BJ (cell line): ENCODE results near the gene BAD. TPM values are rescaled to one million over a fixed set of nuclear protein-coding genes. Genes with fewer than 3 reads are reported as not detected.

Experiments
- CTCF ChIA-PET: fragments of 350-600 bp; formaldehyde crosslinking; extraction: SDS; loops from one replicate; lab custom pipeline; 2021; ENCODE audit warnings: antibody characterized with exemption, inconsistent platforms; lab: Yijun Ruan, JAX
- POLR2A ChIA-PET: fragments of 300-600 bp; sonication (Branson Sonifier 250); formaldehyde crosslinking; extraction: SDS; loops from one replicate; lab custom pipeline; 2021; ENCODE audit warnings: antibody characterized with exemption; lab: Charles Lee
- DNase-seq: peaks from one replicate; pipeline ENCODE4 v3.0.0-alpha.2; 2011; ENCODE audit warnings: low read depth
- H3K27me3 ChIP-seq: 2 replicates; pipeline ENCODE4 v1.6.0; 2011; ENCODE audit warnings: low read length; ENCODE audit not compliant: control insufficient read depth, insufficient read depth
- H3K36me3 ChIP-seq: 2 replicates; pipeline ENCODE4 v1.5.1; 2011; ENCODE audit warnings: low read length; ENCODE audit not compliant: control insufficient read depth, insufficient read depth
- H3K4me3 ChIP-seq: 2 replicates; pipeline ENCODE4 v1.5.1; 2011; ENCODE audit warnings: low read depth, mild to moderate bottlenecking, control low read depth, low read length
- CTCF ChIP-seq: IDR thresholded peaks from 2 replicates; pipeline ENCODE4 v1.5.1; 2011; ENCODE audit warnings: low read depth, mild to moderate bottlenecking, control low read depth, inconsistent platforms, low read length, moderate library complexity; ENCODE audit not compliant: insufficient read depth
- polyA minus RNA-seq: library from RNA; depleted of rRNA, polyadenylated mRNA; stranded (reverse); fragments of >200 nt; gene quantifications from 2 replicates; pipeline ENCODE4 v1.2.3, GENCODE V29; 2011; rRNA and poly(A)+ RNA removed
- polyA plus RNA-seq: library from polyadenylated mRNA; depleted of rRNA; stranded (reverse); fragments of >200 nt; gene quantifications from 2 replicates; pipeline ENCODE4 v1.2.3, GENCODE V29; 2011; rRNA removed

BAD gene
- polyA plus RNA-seq = 62.3 and 85.3 TPM in 2 replicates
- polyA minus RNA-seq = 8.1 and 16.9 TPM in 2 replicates

- ChIA-PET POLR2A (no interaction called here), CTCF (interaction anchor here (0.6 to 9.2 kb wide), 9 partner anchors 12 to 71 kb away, joined by 3 to 88 read pairs (median 4); partner anchors contain the start of gene CATSPERZ)
- no peaks in the 10 kb centered on the region for H3K27me3 ChIP-seq
- TF ChIP-seq CTCF = no peak
- H3K4me3 ChIP-seq = peak within 1 kb of the TSS; percentile 90
- 0 out of 2 replicates have a peak, but pooled peaks cover 1% of the 10 kb centered on the region for H3K36me3 ChIP-seq
- no peak for DNase-seq
Observed at GRCh38 chr11:64284048-64284961, at the start of gene BAD. TSS of gene BAD (minus strand) at chr11:64284665. CDS start at chr11:64284368, 297 bp downstream.

- TF ChIP-seq CTCF = no peak
- Histone ChIP-seq H3K36me3 (no peaks in the 10 kb centered on the region), H3K4me3 (no peak overlapping the region), H3K27me3 (no peaks in the 10 kb centered on the region)
- ChIA-PET POLR2A (no interaction called here), CTCF (interaction anchor here (1.1 to 2.6 kb wide), 3 partner anchors 8 to 22 kb away, joined by 3 to 28 read pairs (median 5); partner anchors contain the start of gene CCDC88B)
- no peak for DNase-seq
Observed at GRCh38 chr11:64333556-64333955, 49.1 kb upstream of the BAD start.

- peak; percentile 81 for TF ChIP-seq CTCF
- CTCF ChIA-PET = interaction anchor here (0.8 to 3.1 kb wide), 16 partner anchors 9 to 127 kb away, joined by 3 to 28 read pairs (median 5); partner anchors contain the start of genes CCDC88B, GPR137, PLCB3 and PRDX5
- DNase-seq = no peak
- POLR2A ChIA-PET = interaction anchor here (0.5 kb wide), 1 partner anchor 79 kb away, joined by 14 read pairs; no protein-coding TSS in a partner anchor
- H3K36me3 ChIP-seq = no peaks in the 10 kb centered on the region
- no peak overlapping the region for H3K4me3 ChIP-seq
- no peaks in the 10 kb centered on the region for H3K27me3 ChIP-seq
Observed at GRCh38 chr11:64331569-64332371, 47.3 kb upstream of the BAD start.

GRCh38 chr11:64330888-64331287, 46.4 kb upstream of the BAD start:
- CTCF ChIA-PET = interaction anchor here (0.8 to 3.1 kb wide), 12 partner anchors 8 to 126 kb away, joined by 3 to 28 read pairs (median 5); partner anchors contain the start of genes CCDC88B and PLCB3
- DNase-seq = no peak
- POLR2A ChIA-PET = no interaction called here
- H3K36me3 ChIP-seq = no peaks in the 10 kb centered on the region
- TF ChIP-seq CTCF = no peak
- H3K4me3 ChIP-seq = no peak overlapping the region
- no peaks in the 10 kb centered on the region for H3K27me3 ChIP-seq
